Right lobe of liver (tissue), 6 donors: ENCODE measurements around the gene PLA2G2C. TPM values are rescaled to one million over a fixed set of nuclear protein-coding genes. Genes with fewer than 3 reads are reported as not detected.

Experiments
- ATAC-seq, 4 donors: fragments of 200-7000 bp; cut with Tn5 transposase; one replicate each; pipeline ENCODE4 v1.9.1; 2020; ENCODE audit warnings: mild to moderate bottlenecking in 4 of 4, moderate library complexity in 4 of 4
- DNase-seq, 3 donors: peaks; one replicate each; pipeline ENCODE4 v3.0.0-alpha.2; 2020
- H3K27ac ChIP-seq, 3 donors: fragments of 200-600 bp; one replicate each; pipeline ENCODE4 v1.8.0; 2022
- H3K27me3 ChIP-seq, 2 donors: fragments of 200-600 bp; one replicate each; pipeline ENCODE4 v1.8.0; 2022
- H3K36me3 ChIP-seq, 4 donors: fragments of 200-600 bp; sonication (generic) in 1 of 4; one replicate each; pipeline versions ENCODE4 v1.5.1 to v1.8.0; 2017 to 2022; ENCODE audit warnings: control low read depth in 1 of 4
- H3K4me1 ChIP-seq, 4 donors: fragments of 200-600 bp; sonication (generic) in 1 of 4; one replicate each; pipeline versions ENCODE4 v1.5.1 to v1.8.0; 2017 to 2022; ENCODE audit warnings: control low read depth in 1 of 4
- H3K4me3 ChIP-seq, 3 donors: fragments of 200-600 bp; one replicate each; pipeline ENCODE4 v1.8.0; 2022
- H3K9me3 ChIP-seq, 4 donors: fragments of 200-600 bp; sonication (generic) in 1 of 4; one replicate each; pipeline versions ENCODE4 v1.5.1 to v1.8.0; 2017 to 2022; ENCODE audit warnings: control low read depth in 1 of 4
- POLR2A ChIP-seq: fragments of 450-650 bp; IDR thresholded peaks from one replicate; pipeline ENCODE4 v1.6.1; 2017; ENCODE audit warnings: antibody characterized with exemption, mild to moderate bottlenecking
- WGBS: methylation state at CpG from one replicate; pipeline ENCODE4 v1.1.6; 2018; ENCODE audit warnings: low coverage, low lambda C conversion rate; ENCODE audit not compliant: insufficient coverage; ENCODE audit errors: missing lambda C conversion rate; 5-methylcytosine and 5-hydroxymethylcytosine counted together
- intact Hi-C, 2 donors: fragments of 100-400 bp; cut with DNase I; formaldehyde crosslinking; loops; one replicate each; pipeline versions ENCODE4 v1.11.2 to v1.14.1; 2022
- total RNA-seq, 6 experiments: library from RNA; depleted of rRNA in 2 of 6; stranded (reverse); fragments of >200 nt in 2 of 6; fragmentation: NEBNext Ultra II Directional in 3 of 6; extraction: Animal tissue kit (Norgen Biotek cat#: 25700) in 3 of 6; gene quantifications; one replicate each; pipeline versions ENCODE4 v1.1.0 to v1.2.4, GENCODE V29; 2016 to 2023
- TF ChIP-seq, protein P1 (sequence below), 4 donors: fragments of 200-600 bp in 3 of 4; fragments of 450-650 bp in 1 of 4; IDR thresholded peaks; one replicate each; pipeline versions ENCODE4 v1.5.1 to v1.8.0; 2016 to 2022; ENCODE audit warnings: antibody characterized with exemption in 4 of 4, mild to moderate bottlenecking in 2 of 4
- donor health status: DM: no; HTN: yes; CAD: no.
- donor health status: DM: no; HTN: no; CAD: no.
- donor health status: DM: no; HTN: no; CAD: no.
- donor health status: DM: no; HTN: yes; CAD: no.
- donor health status: DM: no; HTN: yes; CAD: no.

Gene PLA2G2C
- total RNA-seq, 6 experiments from 2014 or later, result not detected

DNA sequence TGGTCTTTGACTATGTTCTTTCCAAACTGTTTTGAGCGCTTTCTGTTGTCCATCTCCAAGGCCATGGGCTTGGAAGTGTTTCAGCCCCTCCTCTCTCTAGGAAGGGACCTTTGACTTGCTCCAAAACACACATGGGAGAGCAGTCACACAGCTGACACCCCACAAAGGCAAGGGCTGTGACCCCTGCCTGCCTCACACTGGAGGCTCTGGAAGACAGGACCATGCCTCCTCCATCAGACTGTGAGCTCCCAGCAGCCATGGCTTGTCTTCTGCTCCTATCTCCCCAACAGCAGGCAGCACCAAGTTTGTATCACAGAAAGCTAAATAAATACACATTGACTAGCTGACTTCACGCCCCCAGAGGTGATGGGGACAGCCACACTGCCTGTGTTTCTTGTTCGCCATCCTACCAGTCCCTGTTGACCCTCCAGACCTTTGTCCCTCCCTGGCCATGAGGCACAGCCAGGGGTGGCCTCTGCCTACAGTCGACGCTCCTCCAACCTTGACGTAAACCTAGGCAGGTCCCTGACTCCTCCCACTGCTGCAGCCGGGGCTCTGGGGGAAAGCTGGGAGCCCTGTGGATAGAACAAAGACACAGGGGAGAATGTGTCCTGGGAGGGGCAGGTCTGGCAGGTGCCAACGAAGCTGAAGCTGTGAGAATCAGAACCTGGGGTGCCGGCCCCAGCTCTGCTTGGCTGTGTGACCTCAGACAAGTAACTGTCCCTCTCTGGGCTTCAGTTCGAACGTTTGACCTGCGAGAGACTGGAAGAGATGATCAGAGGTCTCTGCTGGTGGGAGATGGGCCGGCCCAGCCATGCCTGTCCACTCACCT lies 42.4 kb downstream of the PLA2G2C start:
- intact Hi-C loops, result loop anchor here in 1 of 2 donors (10.0 kb wide), 1 partner anchor 219 kb away; the partner anchor contains the start of gene PLA2G2E
- no peaks in the 10 kb centered on the region for H3K4me1 ChIP-seq
- peak in 1 of 3 donors; percentile 8 for DNase-seq
- ATAC-seq, result no peak
- no peaks in the 10 kb centered on the region for H3K27me3 ChIP-seq
- H3K4me3 ChIP-seq, result no peak overlapping the region
- WGBS, result 70% methylated on average over 4 of the region's 13 CpGs
- no peaks in the 10 kb centered on the region for H3K9me3 ChIP-seq
- TF ChIP-seq, protein P1, sequence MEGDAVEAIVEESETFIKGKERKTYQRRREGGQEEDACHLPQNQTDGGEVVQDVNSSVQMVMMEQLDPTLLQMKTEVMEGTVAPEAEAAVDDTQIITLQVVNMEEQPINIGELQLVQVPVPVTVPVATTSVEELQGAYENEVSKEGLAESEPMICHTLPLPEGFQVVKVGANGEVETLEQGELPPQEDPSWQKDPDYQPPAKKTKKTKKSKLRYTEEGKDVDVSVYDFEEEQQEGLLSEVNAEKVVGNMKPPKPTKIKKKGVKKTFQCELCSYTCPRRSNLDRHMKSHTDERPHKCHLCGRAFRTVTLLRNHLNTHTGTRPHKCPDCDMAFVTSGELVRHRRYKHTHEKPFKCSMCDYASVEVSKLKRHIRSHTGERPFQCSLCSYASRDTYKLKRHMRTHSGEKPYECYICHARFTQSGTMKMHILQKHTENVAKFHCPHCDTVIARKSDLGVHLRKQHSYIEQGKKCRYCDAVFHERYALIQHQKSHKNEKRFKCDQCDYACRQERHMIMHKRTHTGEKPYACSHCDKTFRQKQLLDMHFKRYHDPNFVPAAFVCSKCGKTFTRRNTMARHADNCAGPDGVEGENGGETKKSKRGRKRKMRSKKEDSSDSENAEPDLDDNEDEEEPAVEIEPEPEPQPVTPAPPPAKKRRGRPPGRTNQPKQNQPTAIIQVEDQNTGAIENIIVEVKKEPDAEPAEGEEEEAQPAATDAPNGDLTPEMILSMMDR (IDR thresholded peaks at IDR 0.05), result no peak
- no peak for TF ChIP-seq POLR2A
- H3K27ac ChIP-seq, result no peak overlapping the region
- H3K36me3 ChIP-seq, result no peaks in the 10 kb centered on the region

DNA sequence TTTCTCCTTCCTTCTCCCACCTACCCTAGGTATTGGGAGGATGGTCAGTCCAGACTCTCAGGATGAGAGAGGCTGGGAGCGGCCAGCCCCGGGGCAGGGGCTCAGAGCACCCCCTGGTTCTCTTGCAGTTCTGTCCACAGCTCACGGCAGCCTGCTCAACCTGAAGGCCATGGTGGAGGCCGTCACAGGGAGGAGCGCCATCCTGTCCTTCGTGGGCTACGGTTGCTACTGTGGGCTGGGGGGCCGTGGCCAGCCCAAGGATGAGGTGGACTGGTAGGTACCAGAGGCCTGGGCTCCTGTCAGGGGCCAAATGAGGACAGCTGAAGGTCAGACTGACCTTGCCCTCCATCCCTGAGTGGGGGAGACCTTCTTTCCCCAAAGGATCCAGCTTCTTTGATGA lies 43.0 kb downstream of the PLA2G2C start:
- ATAC-seq, result no peak
- intact Hi-C loops, result loop anchor here in 1 of 2 donors (10.0 kb wide), 1 partner anchor 219 kb away; the partner anchor contains the start of gene PLA2G2E
- Histone ChIP-seq H3K4me1 (no peaks in the 10 kb centered on the region), H3K36me3 (no peaks in the 10 kb centered on the region), H3K9me3 (no peaks in the 10 kb centered on the region), H3K4me3 (no peak overlapping the region), H3K27ac (no peak overlapping the region), H3K27me3 (no peaks in the 10 kb centered on the region)
- DNase-seq, result peak in 1 of 3 donors; percentile 6
- WGBS, result 100% methylated on average over 2 of the region's 8 CpGs
- TF ChIP-seq POLR2A, result no peak
- TF ChIP-seq, protein P1 (IDR thresholded peaks at IDR 0.05), result no peak

DNA sequence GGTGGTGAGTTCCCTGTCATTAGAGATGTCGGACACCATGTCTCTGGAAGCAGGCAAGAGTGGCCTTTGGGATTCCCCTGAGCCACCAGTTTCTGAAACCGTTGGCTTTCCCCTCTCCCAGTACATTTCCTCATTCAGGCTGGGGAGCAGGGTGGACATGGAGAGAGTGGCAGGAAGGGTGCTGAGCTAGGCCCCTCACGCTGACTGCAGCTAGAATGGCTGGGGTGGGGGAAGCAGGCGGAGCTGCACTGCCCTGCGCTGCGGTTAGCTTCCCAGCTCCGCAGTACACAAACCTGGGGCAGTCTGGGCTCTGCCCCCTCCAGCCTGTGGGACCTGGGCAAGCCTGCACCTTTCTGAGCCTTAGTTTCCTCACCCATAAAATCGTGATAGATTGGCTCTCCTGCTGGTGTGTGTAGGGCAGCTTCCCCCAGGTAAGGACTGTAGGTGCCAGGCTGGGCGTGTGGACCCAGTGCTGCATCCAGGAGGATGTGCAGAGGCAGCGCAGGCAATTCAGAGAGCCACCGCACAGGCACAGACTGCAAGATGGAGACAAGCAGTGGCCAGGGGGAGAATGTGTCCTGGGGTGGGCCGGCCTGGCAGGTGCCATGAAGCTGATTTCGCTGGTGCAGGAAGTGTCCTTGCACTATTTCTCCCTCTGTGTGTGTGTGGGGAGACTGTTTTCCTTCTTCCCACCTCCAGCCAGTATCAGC lies 44.2 kb downstream of the PLA2G2C start:
- Histone ChIP-seq H3K4me3 (no peak overlapping the region), H3K27ac (no peak overlapping the region), H3K4me1 (no peaks in the 10 kb centered on the region), H3K9me3 (no peaks in the 10 kb centered on the region), H3K36me3 (no peaks in the 10 kb centered on the region), H3K27me3 (no peaks in the 10 kb centered on the region)
- no peak for DNase-seq
- 92% methylated on average over 7 of the region's 13 CpGs for WGBS
- intact Hi-C loops, result loop anchor here in 1 of 2 donors (10.0 kb wide), 1 partner anchor 217 kb away; the partner anchor contains the start of gene PLA2G2E
- no peak for ATAC-seq
- TF ChIP-seq, protein P1 (IDR thresholded peaks at IDR 0.05), result no peak
- no peak for TF ChIP-seq POLR2A

DNA sequence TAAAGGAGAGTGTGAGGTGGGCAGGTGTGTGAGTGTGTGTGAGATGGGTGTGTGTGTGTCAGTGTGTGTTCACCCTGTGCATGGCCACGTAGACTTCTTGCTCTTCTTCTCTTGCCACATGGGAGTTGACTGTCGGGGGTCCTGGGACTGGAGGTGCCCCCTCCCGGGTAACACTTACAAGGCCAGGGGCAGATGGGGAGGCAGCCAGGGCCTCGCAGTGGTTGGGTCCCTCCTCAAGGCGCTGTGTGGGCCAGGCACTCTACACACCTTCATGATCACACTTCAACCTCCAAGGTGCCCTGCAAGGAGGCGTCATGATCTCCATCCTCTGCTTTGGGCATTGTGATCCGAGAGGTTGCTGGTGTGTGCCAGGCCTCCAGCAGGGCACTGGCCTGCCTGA lies 44.9 kb downstream of the PLA2G2C start:
- H3K27ac ChIP-seq, result no peak overlapping the region
- no peak for ATAC-seq
- H3K27me3 ChIP-seq, result no peaks in the 10 kb centered on the region
- WGBS, result 86% methylated on average over 1 of the region's 7 CpGs
- H3K4me3 ChIP-seq, result no peak overlapping the region
- DNase-seq, result peak in 1 of 3 donors; percentile 33
- no peak for TF ChIP-seq POLR2A
- TF ChIP-seq, protein P1 (IDR thresholded peaks at IDR 0.05), result no peak
- no peaks in the 10 kb centered on the region for H3K4me1 ChIP-seq
- no peaks in the 10 kb centered on the region for H3K36me3 ChIP-seq
- no peaks in the 10 kb centered on the region for H3K9me3 ChIP-seq
- intact Hi-C loops, result loop anchor here in 1 of 2 donors (10.0 kb wide), 1 partner anchor 217 kb away; the partner anchor contains the start of gene PLA2G2E
